ENCODE results near the gene MED12.

Gene MED12

GRCh38 chrX:71118032-71118984 is at the start of gene MED12:
Gene MED12, plus strand, starts transcription at chrX:71118596. Its CDS starts 159 bp downstream, at chrX:71118755.
- H3K4me3 ChIP-seq (ENCODE audit: low read depth, low read length) = peak within 1 kb of the TSS; percentile 48
- no peak for TF ChIP-seq CTCF (IDR thresholded peaks at IDR 0.05; ENCODE audit: borderline replicate concordance, insufficient read depth, low read depth, low read length)

- H3K4me3 ChIP-seq (ENCODE audit: low read depth, low read length) = no peak overlapping the region
- TF ChIP-seq CTCF (IDR thresholded peaks at IDR 0.05; ENCODE audit: borderline replicate concordance, insufficient read depth, low read depth, low read length) = no peak
Observed at GRCh38 chrX:71070531-71070930, 47.9 kb upstream of the MED12 start.

- TF ChIP-seq CTCF (IDR thresholded peaks at IDR 0.05; ENCODE audit: borderline replicate concordance, insufficient read depth, low read depth, low read length) = no peak
- H3K4me3 ChIP-seq (ENCODE audit: low read depth, low read length) = no peak overlapping the region
Observed at GRCh38 chrX:71081330-71082123, 36.9 kb upstream of the MED12 start.

GRCh38 chrX:71082124-71082647 is 36.2 kb upstream of the MED12 start:
- TF ChIP-seq CTCF (IDR thresholded peaks at IDR 0.05; ENCODE audit: borderline replicate concordance, insufficient read depth, low read depth, low read length) = no peak
- no peak overlapping the region for H3K4me3 ChIP-seq (ENCODE audit: low read depth, low read length)

GRCh38 chrX:71082822-71083221 is 35.6 kb upstream of the MED12 start:
- no peak for TF ChIP-seq CTCF (IDR thresholded peaks at IDR 0.05; ENCODE audit: borderline replicate concordance, insufficient read depth, low read depth, low read length)
- H3K4me3 ChIP-seq (ENCODE audit: low read depth, low read length) = no peak overlapping the region

DNA sequence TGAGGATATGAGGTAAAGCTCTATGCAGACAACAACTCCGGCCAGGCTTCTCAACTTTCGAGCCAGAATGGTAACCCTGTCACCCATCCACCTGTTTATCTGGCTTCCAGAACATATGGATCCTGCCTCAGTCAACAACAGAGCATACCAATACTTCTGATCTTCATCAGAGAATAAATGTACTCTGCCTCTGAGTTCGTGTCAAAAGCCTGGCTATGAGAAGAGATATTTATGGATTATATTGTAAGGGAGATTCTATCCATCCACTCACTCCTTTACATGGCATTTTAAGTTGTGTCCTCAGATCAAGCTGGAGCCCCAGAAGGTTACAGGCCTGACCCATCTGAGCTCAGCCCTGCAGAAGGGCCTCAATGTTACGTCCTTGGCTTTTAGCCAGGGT is 32.5 kb upstream of the MED12 start:
- TF ChIP-seq CTCF (IDR thresholded peaks at IDR 0.05; ENCODE audit: borderline replicate concordance, insufficient read depth, low read depth, low read length) = no peak
- H3K4me3 ChIP-seq (ENCODE audit: low read depth, low read length) = no peak overlapping the region
